NOMO-1 treated with dmso at 0.1 percent for 144 hours (cell line): ENCODE data around the gene CLIC5.

Source experiments
- DNase-seq: peaks from one replicate; lab custom pipeline; 2025; ENCODE audit not compliant: unreplicated experiment; lab: John Stamatoyannopoulos, UW

CLIC5 gene

GRCh38 chr6:46036911-46037310 is 21.3 kb upstream of the CLIC5 start:
- no peak for DNase-seq

GRCh38 chr6:46035242-46035641 is 19.6 kb upstream of the CLIC5 start:
- DNase-seq: no peak

DNA sequence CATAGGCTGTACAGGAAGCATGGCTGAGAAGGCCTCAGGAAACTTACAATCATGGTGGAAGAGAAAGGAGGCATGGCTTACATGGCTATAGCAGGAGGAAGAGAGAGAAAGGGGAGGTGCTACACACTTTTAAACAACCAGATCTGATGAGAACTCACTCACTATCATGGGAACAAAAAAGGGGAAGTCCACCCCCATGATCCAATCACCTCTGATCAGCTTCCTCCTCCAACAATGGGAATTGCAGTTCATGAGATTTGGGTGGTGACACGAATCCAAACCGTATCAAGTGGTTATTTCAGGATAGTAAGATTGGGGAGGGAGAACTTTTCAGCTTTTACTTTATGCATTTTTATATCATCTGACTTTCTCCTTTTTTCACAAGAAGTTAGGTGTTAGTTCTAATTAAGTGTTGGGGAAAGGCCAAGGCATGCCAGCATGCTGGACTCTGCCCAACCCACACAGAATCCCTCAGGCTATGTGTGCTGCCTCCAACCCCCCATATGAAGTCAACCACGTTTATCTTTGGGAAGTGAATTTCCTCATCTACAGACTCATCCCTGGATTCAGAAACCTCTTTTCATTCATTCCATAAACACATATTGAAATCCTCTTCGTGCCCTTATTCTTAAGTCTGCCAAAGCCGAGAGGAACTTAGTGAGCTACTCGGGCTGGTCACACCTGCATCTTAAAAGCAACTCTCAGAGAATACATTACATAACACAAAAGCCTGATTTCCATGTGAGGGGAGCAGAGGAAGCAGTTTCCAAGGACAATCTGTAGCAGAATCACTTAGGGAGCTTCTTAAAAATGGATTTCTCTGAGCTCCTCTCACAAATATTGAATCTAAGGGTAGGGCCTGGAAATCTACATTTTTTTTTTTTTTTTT is 16.7 kb upstream of the CLIC5 start:
- DNase-seq: no peak

GRCh38 chr6:46029602-46030001 is 13.9 kb upstream of the CLIC5 start:
- no peak for DNase-seq

DNA sequence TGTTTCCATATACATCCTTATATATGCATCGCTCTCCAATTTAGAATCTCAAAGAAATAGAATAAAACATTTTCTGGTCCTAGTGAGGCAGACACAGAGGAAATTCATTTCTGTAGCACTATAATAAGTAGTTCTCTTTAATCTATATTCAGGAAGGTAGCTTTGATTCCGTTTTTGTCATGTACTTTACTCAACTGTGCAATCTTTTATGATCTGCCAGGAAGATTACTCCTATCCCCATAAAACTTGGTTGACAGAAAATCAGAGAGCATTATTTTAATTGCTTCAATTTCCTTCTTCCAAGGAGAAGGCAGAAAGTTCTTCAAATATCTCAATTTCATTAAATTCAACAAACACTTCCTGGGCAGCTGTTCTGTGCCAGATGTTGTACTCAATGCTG is 10.6 kb upstream of the CLIC5 start:
- no peak for DNase-seq

DNA sequence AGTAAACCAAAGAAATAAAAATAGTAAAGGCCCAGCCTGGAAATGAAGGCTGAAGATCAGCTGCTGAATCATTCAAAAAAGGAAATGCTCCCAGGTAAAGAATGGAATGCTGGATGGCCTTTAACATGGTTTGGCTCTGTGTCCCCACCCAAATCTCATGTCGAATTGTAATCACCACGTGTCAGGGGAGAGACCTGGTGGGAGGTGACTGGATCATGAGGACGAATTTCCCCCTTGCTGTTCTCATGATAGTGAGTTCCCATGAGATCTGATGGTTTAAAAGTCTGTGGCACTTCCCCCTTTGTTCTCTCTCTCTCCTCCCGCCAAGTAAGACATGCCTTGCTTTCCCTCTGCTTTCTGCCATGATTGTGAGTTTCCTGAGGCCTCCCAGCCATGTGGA is 9.9 kb upstream of the CLIC5 start:
- no peak for DNase-seq

GRCh38 chr6:46024124-46024769 is 8.6 kb upstream of the CLIC5 start:
- DNase-seq: no peak

GRCh38 chr6:46023216-46023915 is 7.7 kb upstream of the CLIC5 start:
- no peak for DNase-seq

DNA sequence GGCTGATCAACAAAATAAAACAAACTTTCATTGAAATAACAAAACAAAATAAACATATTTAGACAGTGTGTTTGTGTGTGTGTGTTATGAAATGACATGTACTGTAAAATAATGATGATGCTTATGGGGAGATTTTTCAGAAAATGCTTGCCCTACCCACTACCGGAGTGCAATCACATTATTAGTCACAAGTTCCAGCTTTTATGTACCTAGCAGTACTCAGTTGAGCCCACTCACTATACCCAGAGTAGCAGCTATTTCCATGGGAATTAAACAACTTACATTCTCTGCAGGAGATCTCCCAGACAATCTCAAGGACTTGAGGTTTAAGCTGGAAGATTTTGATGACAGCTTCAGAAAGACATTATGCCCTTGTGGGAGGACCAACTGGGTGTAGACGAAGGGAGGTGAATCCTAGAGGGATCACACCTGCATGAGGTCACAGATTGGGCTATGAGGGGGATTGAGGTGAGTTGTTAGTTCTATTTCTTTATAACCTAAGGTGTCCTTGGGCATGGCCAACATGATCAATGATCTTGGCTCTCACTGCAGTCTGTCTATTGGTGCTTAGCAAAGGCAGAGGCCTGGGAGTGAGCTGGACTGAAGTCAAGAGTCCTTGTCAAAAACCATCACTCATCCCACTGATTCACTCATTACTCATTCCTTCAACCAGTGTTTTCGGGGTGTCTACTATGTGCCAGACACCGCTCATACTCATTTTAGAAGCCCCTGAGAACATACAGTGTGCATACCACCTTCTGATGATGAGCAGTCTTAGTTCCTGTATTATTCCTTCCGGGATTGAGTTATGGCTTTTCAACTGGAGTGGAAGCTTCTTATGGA is 6.7 kb upstream of the CLIC5 start:
- DNase-seq: no peak

- DNase-seq: no peak
These were observed 2.1 kb upstream of the CLIC5 start for GRCh38 chr6:46017726-46018125.

- DNase-seq: no peak
These were observed 476 bp upstream of the CLIC5 start for GRCh38 chr6:46016063-46016608.

DNA sequence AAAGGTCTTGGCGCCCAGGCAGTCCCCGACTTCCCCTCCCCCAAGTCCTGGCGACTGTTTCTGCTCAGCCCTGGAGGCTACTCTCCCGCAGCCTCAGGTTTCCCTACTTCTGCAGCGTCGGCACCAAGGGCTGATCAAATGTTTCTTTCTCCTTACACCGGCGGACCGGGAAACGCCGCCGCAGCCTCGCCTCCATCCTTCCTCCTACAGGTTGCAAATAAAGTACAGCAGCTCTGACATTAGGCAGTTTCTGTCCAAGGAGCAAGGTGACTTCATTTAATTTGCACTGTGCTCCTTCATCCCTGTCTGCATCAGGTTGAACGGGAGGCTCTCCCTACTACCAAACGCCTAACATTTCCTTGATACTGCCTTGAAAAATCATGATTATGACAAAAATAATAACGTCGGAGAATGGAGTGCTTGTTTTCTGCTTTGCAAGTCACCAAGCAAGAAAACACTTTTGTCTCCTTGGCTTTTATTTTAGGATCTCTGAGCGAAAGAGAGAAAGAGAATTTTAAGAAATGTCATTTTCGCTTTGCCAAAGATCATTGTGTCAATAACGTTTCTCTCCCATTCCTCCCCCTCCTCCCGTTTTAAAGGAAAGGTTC is 1.0 kb downstream of the CLIC5 start:
- no peak for DNase-seq

DNA sequence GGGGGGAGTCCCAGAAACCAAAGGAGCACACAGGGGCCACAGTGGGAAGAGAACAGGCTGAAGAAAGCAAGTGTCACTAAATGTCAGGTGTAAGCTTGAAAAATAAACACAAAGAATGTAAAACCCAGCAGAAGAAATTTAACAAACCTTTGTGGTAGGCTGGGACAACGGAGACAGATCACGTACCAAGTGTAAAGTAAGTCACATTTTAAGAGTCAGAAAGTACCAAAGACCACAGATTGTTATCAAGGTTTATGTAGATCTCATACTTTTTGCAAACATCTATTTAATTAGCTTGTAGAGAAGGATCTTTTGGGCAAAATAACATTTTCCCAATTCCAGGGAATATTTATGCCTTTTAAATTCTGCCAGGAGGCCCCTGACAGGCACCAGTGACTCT is 1.6 kb downstream of the CLIC5 start:
- no peak for DNase-seq

DNA sequence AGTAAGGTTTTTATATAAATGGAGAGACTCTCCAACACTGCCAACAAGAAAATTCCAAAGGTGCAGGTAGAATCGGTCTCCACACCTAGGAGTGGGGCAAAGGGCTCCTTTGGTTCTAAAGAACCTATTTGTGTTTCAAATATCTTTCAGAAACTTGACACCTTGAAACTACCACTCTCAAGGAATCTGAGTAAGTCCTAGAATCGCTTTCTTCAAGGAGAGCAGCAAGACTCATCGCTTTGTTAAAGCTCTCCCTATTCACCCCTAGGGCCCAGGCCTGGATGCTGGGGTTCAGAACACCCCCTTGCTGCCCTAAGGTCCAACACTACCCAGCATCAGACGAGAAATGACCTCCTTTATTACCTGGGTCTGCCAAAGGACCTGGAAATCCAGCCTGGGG is 2.0 kb downstream of the CLIC5 start:
- no peak for DNase-seq

- DNase-seq: no peak
These were observed 2.8 kb downstream of the CLIC5 start for GRCh38 chr6:46012834-46013233.

GRCh38 chr6:46011188-46012085 is 4.2 kb downstream of the CLIC5 start:
- peak; percentile 15 for DNase-seq

DNA sequence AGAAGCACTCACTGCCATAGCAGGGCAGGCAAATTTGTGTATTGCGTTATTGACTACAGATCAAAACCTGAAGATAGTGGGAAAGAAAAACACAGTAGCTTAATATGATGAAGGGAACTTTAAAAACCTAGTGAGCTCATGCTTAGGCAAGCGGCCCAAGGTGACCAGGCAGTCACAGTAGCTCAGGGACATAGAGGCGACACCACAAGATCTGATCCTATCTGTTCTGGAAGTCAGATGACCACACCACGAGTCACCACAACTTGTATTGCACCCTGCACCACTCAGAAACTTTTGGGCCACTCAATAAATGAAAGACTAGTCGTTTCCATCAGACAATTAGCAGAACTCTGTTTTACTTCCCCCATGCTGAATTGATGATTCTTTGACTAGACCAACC is 4.9 kb downstream of the CLIC5 start:
- DNase-seq: no peak

DNA sequence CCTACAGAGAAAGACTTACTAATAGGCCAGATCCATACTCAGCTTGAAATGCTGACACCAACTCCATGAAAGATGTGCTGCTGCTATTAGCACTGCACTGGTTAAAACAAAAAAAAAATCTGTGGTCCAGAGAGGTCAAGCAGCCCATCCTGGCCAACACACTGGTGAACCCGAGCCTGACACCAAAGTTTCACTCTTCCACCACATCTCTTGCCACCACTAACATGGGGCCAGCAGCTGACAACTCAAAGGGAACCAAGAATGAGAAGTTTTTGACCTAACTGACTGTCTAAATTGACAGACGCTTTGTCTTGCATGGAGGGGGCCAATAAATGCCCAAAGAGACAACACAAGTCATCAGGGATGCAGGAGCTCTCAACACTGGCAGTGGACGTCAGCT is 5.4 kb downstream of the CLIC5 start:
- no peak for DNase-seq

DNA sequence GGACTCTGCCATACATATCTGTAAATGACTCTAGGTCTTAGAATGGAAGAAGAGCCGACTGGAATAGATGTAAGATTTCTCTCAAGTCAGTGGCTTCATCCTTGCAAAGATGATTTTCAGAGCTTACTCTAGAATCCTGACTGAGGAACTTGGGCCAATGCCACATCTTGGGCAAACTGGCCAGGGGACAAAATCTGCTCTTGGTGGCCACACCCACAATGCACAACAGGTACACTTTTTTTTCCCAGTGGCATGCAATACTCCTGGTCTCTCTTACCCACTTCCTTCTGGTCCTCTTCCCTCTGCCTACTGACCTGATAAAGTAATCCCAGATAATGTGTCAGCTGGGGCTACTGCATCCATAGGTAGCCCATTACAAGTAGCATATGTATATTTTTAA is 13.4 kb downstream of the CLIC5 start:
- DNase-seq: no peak
